ENCODE results near the gene PKP1. TPM values are rescaled to one million over a fixed set of nuclear protein-coding genes. Genes with fewer than 3 reads are reported as not detected.

PKP1 gene
- total and polyA plus RNA-seq, 9 donors, result 3.3 to 40.4 (median 10.5) TPM

GRCh38 chr1:201376464-201377374, 93.4 kb downstream of the PKP1 start:
- peak overlapping the region; percentile 88 for H3K27ac ChIP-seq (ENCODE audit: low read length)
- peaks cover 88% of the 10 kb centered on the region for H3K4me1 ChIP-seq (ENCODE audit: control insufficient read depth, insufficient read depth, low read length)
- H3K9me3 ChIP-seq (replicated peaks; ENCODE audit: control insufficient read depth, low read depth, low read length), result no peaks in the 10 kb centered on the region
- 35% methylated on average over 8 of the region's 11 CpGs for WGBS (ENCODE audit: insufficient coverage)
- peak overlapping the region; percentile 42 for H3K4me3 ChIP-seq (ENCODE audit: low read length)
- peaks cover 17% of the 10 kb centered on the region for H3K36me3 ChIP-seq (ENCODE audit: control insufficient read depth, insufficient read depth, low read length)
- peak; percentile 52 for DNase-seq
- H3K27me3 ChIP-seq (ENCODE audit: control insufficient read depth, insufficient read depth, low read length), result peaks cover 4% of the 10 kb centered on the region

- DNase-seq, result peak; percentile 85
- 50% methylated on average over 1 of the region's 9 CpGs for WGBS (ENCODE audit: insufficient coverage)
- peak within 1 kb of the TSS; percentile 93 for H3K27ac ChIP-seq (ENCODE audit: low read length)
Observed at GRCh38 chr1:201377611-201378092, 94.3 kb downstream of the PKP1 start, which contains the start of gene TNNT2. Gene TNNT2 (minus strand): TSS chr1:201377680. CDS start chr1:201373254, 4,426 bp downstream.

DNA sequence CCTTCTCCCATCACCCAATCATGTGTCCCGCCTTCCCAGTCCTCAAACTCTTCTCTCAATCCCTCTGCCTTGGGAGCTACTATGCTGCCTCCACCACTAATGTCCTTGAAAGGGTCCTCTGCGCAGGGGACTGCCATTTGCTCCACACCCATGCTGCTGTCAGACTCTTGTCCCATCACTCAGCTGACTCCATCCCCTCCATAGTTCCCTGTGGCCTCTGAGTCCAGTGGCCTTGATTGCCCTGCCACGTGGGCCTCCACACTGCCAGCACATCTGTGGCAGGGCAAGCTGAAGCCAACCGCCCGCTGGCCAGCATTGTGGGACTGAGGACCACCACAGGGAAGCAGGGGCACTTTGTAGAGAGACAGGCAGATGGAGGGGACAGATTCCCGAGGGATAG, 95.5 kb downstream of the PKP1 start:
- H3K36me3 ChIP-seq (ENCODE audit: control insufficient read depth, insufficient read depth, low read length), result peaks cover 5% of the 10 kb centered on the region
- no peaks in the 10 kb centered on the region for H3K9me3 ChIP-seq (replicated peaks; ENCODE audit: control insufficient read depth, low read depth, low read length)
- peak overlapping the region; percentile 93 for H3K27ac ChIP-seq (ENCODE audit: low read length)
- H3K27me3 ChIP-seq (ENCODE audit: control insufficient read depth, insufficient read depth, low read length), result peaks cover 4% of the 10 kb centered on the region
- no peak overlapping the region for H3K4me3 ChIP-seq (ENCODE audit: low read length)
- H3K4me1 ChIP-seq (ENCODE audit: control insufficient read depth, insufficient read depth, low read length), result peaks cover 88% of the 10 kb centered on the region
- DNase-seq, result no peak
- WGBS (ENCODE audit: insufficient coverage), result 69% methylated on average over 4 of the region's 6 CpGs

More at GRCh38 chr1:201377611-201378092, 94.3 kb downstream of the PKP1 start, which contains the start of gene TNNT2:
- Histone ChIP-seq H3K9me3 (replicated peaks; ENCODE audit: control insufficient read depth, low read depth, low read length) (no peaks in the 10 kb centered on the region), H3K27me3 (ENCODE audit: control insufficient read depth, insufficient read depth, low read length) (peaks cover 4% of the 10 kb centered on the region), H3K4me1 (ENCODE audit: control insufficient read depth, insufficient read depth, low read length) (peaks cover 88% of the 10 kb centered on the region), H3K36me3 (ENCODE audit: control insufficient read depth, insufficient read depth, low read length) (peaks cover 11% of the 10 kb centered on the region), H3K4me3 (ENCODE audit: low read length) (peak within 1 kb of the TSS; percentile 42)

GRCh38 chr1:201379733-201380242, 96.5 kb downstream of the PKP1 start:
- no peaks in the 10 kb centered on the region for H3K9me3 ChIP-seq (replicated peaks; ENCODE audit: control insufficient read depth, low read depth, low read length)
- H3K27ac ChIP-seq (ENCODE audit: low read length), result no peak overlapping the region
- peaks cover 4% of the 10 kb centered on the region for H3K27me3 ChIP-seq (ENCODE audit: control insufficient read depth, insufficient read depth, low read length)
- 86% methylated on average over 7 of the region's 9 CpGs for whole genome bisulfite sequencing (ENCODE audit: insufficient coverage)
- H3K36me3 ChIP-seq (ENCODE audit: control insufficient read depth, insufficient read depth, low read length), result no peaks in the 10 kb centered on the region
- H3K4me1 ChIP-seq (ENCODE audit: control insufficient read depth, insufficient read depth, low read length), result peaks cover 91% of the 10 kb centered on the region
- no peak overlapping the region for H3K4me3 ChIP-seq (ENCODE audit: low read length)
- no peak for DNase-seq

DNA sequence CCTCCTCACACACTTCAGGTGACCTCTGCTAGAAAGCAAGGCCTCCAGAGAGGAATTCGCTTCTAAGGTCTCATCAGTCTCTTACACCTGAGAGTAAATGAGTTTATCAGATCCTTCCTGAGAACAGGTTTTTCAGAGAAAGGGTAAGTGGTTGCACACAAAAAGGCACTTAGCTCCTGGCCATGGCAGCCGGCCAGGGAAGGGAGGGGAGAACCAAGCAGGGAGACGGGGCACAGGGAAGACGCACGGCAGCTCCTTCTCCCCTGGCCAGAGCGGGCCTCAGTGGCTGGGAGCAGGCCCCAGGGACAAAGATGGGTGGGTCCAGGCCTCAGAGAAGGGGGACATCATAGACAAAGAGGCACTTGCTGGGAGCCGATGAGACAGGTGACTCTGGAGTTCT, 97.8 kb downstream of the PKP1 start:
- H3K4me1 ChIP-seq (ENCODE audit: control insufficient read depth, insufficient read depth, low read length), result peaks cover 89% of the 10 kb centered on the region
- H3K36me3 ChIP-seq (ENCODE audit: control insufficient read depth, insufficient read depth, low read length), result no peaks in the 10 kb centered on the region
- H3K4me3 ChIP-seq (ENCODE audit: low read length), result no peak overlapping the region
- no peak for DNase-seq
- WGBS (ENCODE audit: insufficient coverage), result 64% methylated on average over 5 of the region's 7 CpGs
- peaks cover 2% of the 10 kb centered on the region for H3K27me3 ChIP-seq (ENCODE audit: control insufficient read depth, insufficient read depth, low read length)
- H3K9me3 ChIP-seq (replicated peaks; ENCODE audit: control insufficient read depth, low read depth, low read length), result no peaks in the 10 kb centered on the region
- H3K27ac ChIP-seq (ENCODE audit: low read length), result no peak overlapping the region

Other genes starting within 250 kb of the PKP1 start
- gene CACNA1S, start 171.1 kb upstream of the PKP1 start, total RNA-seq, result 26.1 TPM
- 10 to 100 TPM; 31.7 to 55.2 (median 42.3) TPM for gene CACNA1S, start 171.1 kb upstream of the PKP1 start, polyA plus RNA-seq (ENCODE audit: insufficient read depth in 1 of 8, insufficient read length in 8 of 8, low replicate concordance in 1 of 8)
- gene ASCL5, start 156.3 kb upstream of the PKP1 start, total RNA-seq, result 0.04 TPM
- under 1 TPM in 7 of 8 donors, not detected in 1; 0.16 to 0.40 (median 0.31) TPM for gene ASCL5, start 156.3 kb upstream of the PKP1 start, polyA plus RNA-seq (ENCODE audit: insufficient read depth in 1 of 8, insufficient read length in 8 of 8, low replicate concordance in 1 of 8)
- gene TMEM9, start 129.0 kb upstream of the PKP1 start, total RNA-seq, result 61.8 TPM
- gene TMEM9, start 129.0 kb upstream of the PKP1 start, polyA plus RNA-seq (ENCODE audit: insufficient read depth in 1 of 8, insufficient read length in 8 of 8, low replicate concordance in 1 of 8), result 10 to 100 TPM; 50.3 to 83.1 (median 70.6) TPM
- 1.2 TPM for gene IGFN1, start 92.7 kb upstream of the PKP1 start, total RNA-seq
- gene IGFN1, start 92.7 kb upstream of the PKP1 start, polyA plus RNA-seq (ENCODE audit: insufficient read depth in 1 of 8, insufficient read length in 8 of 8, low replicate concordance in 1 of 8), result 1 to 10 TPM in 7 of 8 donors, under 1 TPM in 1; 0.72 to 4.3 (median 2.9) TPM
- gene TNNT2, start 94.2 kb downstream of the PKP1 start, total RNA-seq, result 408 TPM
- 1,000 to 10,000 TPM in 2 of 8 donors, 100 to 1,000 TPM in 6; 727 to 1,212 (median 936) TPM for gene TNNT2, start 94.2 kb downstream of the PKP1 start, polyA plus RNA-seq (ENCODE audit: insufficient read depth in 1 of 8, insufficient read length in 8 of 8, low replicate concordance in 1 of 8)
- gene LAD1, start 115.8 kb downstream of the PKP1 start, total RNA-seq, result 5.1 TPM
- gene LAD1, start 115.8 kb downstream of the PKP1 start, polyA plus RNA-seq (ENCODE audit: insufficient read depth in 1 of 8, insufficient read length in 8 of 8, low replicate concordance in 1 of 8), result 10 to 100 TPM in 6 of 8 donors, 1 to 10 TPM in 2; 9.3 to 15.4 (median 11.1) TPM
- gene TNNI1, start 138.2 kb downstream of the PKP1 start, total RNA-seq, result 668 TPM
- gene TNNI1, start 138.2 kb downstream of the PKP1 start, polyA plus RNA-seq (ENCODE audit: insufficient read depth in 1 of 8, insufficient read length in 8 of 8, low replicate concordance in 1 of 8), result 1,000 to 10,000 TPM; 1,469 to 1,873 (median 1,763) TPM
- gene PHLDA3, start 185.7 kb downstream of the PKP1 start, total RNA-seq, result 12.6 TPM
- gene PHLDA3, start 185.7 kb downstream of the PKP1 start, polyA plus RNA-seq (ENCODE audit: insufficient read depth in 1 of 8, insufficient read length in 8 of 8, low replicate concordance in 1 of 8), result 10 to 100 TPM; 17.7 to 29.0 (median 21.4) TPM
- 42.0 TPM for gene CSRP1, start 223.6 kb downstream of the PKP1 start, total RNA-seq
- gene CSRP1, start 223.6 kb downstream of the PKP1 start, polyA plus RNA-seq (ENCODE audit: insufficient read depth in 1 of 8, insufficient read length in 8 of 8, low replicate concordance in 1 of 8), result 10 to 100 TPM; 36.2 to 77.0 (median 49.3) TPM

Data from muscle of leg (tissue), 11 donors.